CD8-positive, alpha-beta memory T cell (primary cell): Measurements from ENCODE around the gene SSH2. TPM values are rescaled to one million over a fixed set of nuclear protein-coding genes. Genes with fewer than 3 reads are reported as not detected.

Source experiments
- CTCF ChIA-PET: fragments of 350-600 bp; sonication (Branson Sonifier 250); formaldehyde crosslinking; loops from one replicate; lab custom pipeline; 2021; ENCODE audit warnings: antibody characterized with exemption; lab: Charles Lee
- POLR2A ChIA-PET: fragments of 350-600 bp; sonication (Branson Sonifier 250); formaldehyde crosslinking; loops from one replicate; lab custom pipeline; 2021; ENCODE audit warnings: antibody characterized with exemption; lab: Charles Lee
- DNase-seq, 5 donors: peaks; one replicate each; pipeline versions ENCODE4 v3.0.0 to v3.0.0-alpha.2; 2020 to 2022; ENCODE audit warnings: mixed read lengths in 1 of 5
- H3K27ac ChIP-seq: one replicate; pipeline ENCODE4 v1.7.0; 2013; ENCODE audit warnings: low read depth, mild to moderate bottlenecking, low read length, moderate library complexity
- H3K27me3 ChIP-seq: 2 replicates; pipeline ENCODE4 v1.7.0; 2013; ENCODE audit warnings: low read length, mild to moderate bottlenecking; ENCODE audit not compliant: insufficient read depth, poor library complexity, severe bottlenecking
- H3K36me3 ChIP-seq: 2 replicates; pipeline ENCODE4 v1.7.0; 2013; ENCODE audit warnings: mild to moderate bottlenecking, low read length, moderate library complexity; ENCODE audit not compliant: insufficient read depth
- H3K4me1 ChIP-seq: 2 replicates; pipeline ENCODE4 v1.7.0; 2013; ENCODE audit warnings: mild to moderate bottlenecking, low read length, moderate library complexity; ENCODE audit not compliant: insufficient read depth
- H3K4me3 ChIP-seq: 2 replicates; pipeline ENCODE4 v1.7.0; 2013; ENCODE audit warnings: mild to moderate bottlenecking, low read length
- H3K9me3 ChIP-seq: 2 replicates; pipeline ENCODE4 v1.7.0; 2013; ENCODE audit warnings: mild to moderate bottlenecking, low read length
- H3K27ac Mint-ChIP-seq, 8 donors: one replicate each; pipeline ENCODE4 v1.8.0; 2020 to 2021; ENCODE audit warnings: mixed read lengths in 8 of 8, mild to moderate bottlenecking in 6 of 8, inconsistent platforms in 3 of 8, moderate library complexity in 3 of 8
- H3K27me3 Mint-ChIP-seq, 2 donors: one replicate each; pipeline ENCODE4 v1.8.0; 2020 to 2021; ENCODE audit warnings: mixed read lengths in 2 of 2, mild to moderate bottlenecking in 1 of 2, moderate library complexity in 1 of 2
- H3K36me3 Mint-ChIP-seq, 3 donors: one replicate each; pipeline ENCODE4 v1.8.0; 2020 to 2021; ENCODE audit warnings: mixed read lengths in 3 of 3, inconsistent platforms in 1 of 3, mild to moderate bottlenecking in 1 of 3
- H3K4me1 Mint-ChIP-seq, 3 donors: one replicate each; pipeline ENCODE4 v1.8.0; 2020 to 2021; ENCODE audit warnings: mixed read lengths in 3 of 3, inconsistent platforms in 1 of 3, mild to moderate bottlenecking in 1 of 3
- H3K4me3 Mint-ChIP-seq, 7 donors: one replicate each; pipeline ENCODE4 v1.8.0; 2020 to 2021; ENCODE audit warnings: mixed read lengths in 7 of 7, mild to moderate bottlenecking in 6 of 7, moderate library complexity in 4 of 7, inconsistent platforms in 2 of 7
- H3K9me3 Mint-ChIP-seq, 5 donors: one replicate each; pipeline ENCODE4 v1.8.0; 2020 to 2022; ENCODE audit warnings: mixed read lengths in 5 of 5, mild to moderate bottlenecking in 3 of 5, moderate library complexity in 2 of 5, inconsistent platforms in 1 of 5
- polyA plus RNA-seq: library from polyadenylated mRNA; unstranded; fragments of 300-500 nt; fragmentation: Illumina TruSeq; gene quantifications from one replicate; pipeline ENCODE4 v1.2.3, GENCODE V29; 2021
- total RNA-seq, 2 experiments: library from RNA; stranded (reverse); gene quantifications; one replicate each; pipeline ENCODE4 v1.2.3, GENCODE V29; 2021

Gene SSH2
- total and polyA plus RNA-seq, 3 experiments from 2014 or later: 28.1 to 35.9 (median 32.1) TPM

- CTCF ChIA-PET: interaction anchor here (1.0 to 5.0 kb wide), 13 partner anchors 11 to 208 kb away, joined by 3 to 26 read pairs (median 3); no protein-coding TSS in a partner anchor
Measured at GRCh38 chr17:29723278-29724047, 206.6 kb downstream of the SSH2 start.

DNA sequence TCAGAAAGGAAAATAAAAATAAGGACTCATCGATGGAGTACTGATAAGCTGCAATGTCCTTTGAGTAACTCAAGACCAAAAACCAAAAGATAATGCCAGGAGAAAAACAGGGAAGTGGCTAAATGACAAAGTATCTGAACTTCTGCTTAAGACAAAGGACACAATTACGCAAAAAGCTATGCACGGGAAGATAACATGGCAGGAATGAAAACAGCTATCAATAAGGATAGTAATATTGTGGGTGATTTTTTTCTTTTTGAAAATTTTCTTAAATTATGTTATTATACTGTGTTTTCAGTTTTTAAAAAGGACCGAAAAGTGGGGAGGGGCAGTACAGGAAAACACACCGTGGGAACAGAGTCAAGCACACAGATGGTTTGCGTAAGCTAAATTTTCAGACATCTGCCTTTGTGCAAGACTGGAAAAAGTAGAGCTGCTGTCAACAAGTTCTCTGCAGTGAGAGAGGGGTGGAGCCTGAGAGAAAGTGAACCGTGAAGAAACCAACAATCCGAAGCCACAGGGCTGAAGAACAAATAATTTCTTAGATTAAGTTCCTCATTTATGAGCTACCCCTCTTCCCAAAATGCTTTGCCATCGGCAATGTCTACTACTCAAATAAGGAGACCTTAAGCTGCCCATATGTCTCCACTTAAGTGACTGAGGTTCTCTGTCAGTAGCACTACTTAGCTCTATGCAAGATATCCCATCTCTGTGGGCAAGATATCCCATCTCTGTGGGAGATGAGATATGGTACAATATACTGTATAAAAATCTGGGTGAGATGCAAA, 207.4 kb downstream of the SSH2 start:
- peak overlapping the region; percentile 49 for H3K27ac ChIP-seq
- Mint-ChIP-seq H3K4me1 (peaks cover 76 to 92% (median 91%) of the 10 kb centered on the region in 3 donors), H3K36me3 (peaks cover 0 to 22% (median 7%) of the 10 kb centered on the region in 3 donors), H3K27ac (peak overlapping the region; percentile 72 to 96 (median 88)), H3K4me3 (peak overlapping the region; percentile 53 to 79 (median 70)), H3K9me3 (no peaks in the 10 kb centered on the region), H3K27me3 (no peaks in the 10 kb centered on the region)
- ChIA-PET CTCF (interaction anchor here (1.1 to 5.0 kb wide), 11 partner anchors 12 to 209 kb away, joined by 3 to 26 read pairs (median 4); no protein-coding TSS in a partner anchor), POLR2A (interaction anchor here (0.7 to 2.3 kb wide), 6 partner anchors 9 to 429 kb away, joined by 3 to 14 read pairs (median 4); partner anchors contain the start of gene NUFIP2)
- DNase-seq: peak; percentile 5 to 68 (median 53)
- no peaks in the 10 kb centered on the region for H3K9me3 ChIP-seq
- H3K4me1 ChIP-seq: peaks cover 77% of the 10 kb centered on the region
- H3K36me3 ChIP-seq: no peaks in the 10 kb centered on the region
- H3K4me3 ChIP-seq: peak overlapping the region; percentile 32
- H3K27me3 ChIP-seq: no peaks in the 10 kb centered on the region

More at GRCh38 chr17:29723278-29724047, 206.6 kb downstream of the SSH2 start:
- Mint-ChIP-seq H3K27ac (peak overlapping the region; percentile 77 to 96 (median 89)), H3K4me3 (peak overlapping the region; percentile 24 to 79 (median 70)), H3K4me1 (peaks cover 75 to 93% (median 91%) of the 10 kb centered on the region in 3 donors), H3K9me3 (no peaks in the 10 kb centered on the region), H3K27me3 (no peaks in the 10 kb centered on the region), H3K36me3 (peaks cover 0 to 19% (median 7%) of the 10 kb centered on the region in 3 donors)
- Histone ChIP-seq H3K4me1 (peaks cover 79% of the 10 kb centered on the region), H3K27me3 (no peaks in the 10 kb centered on the region), H3K9me3 (no peaks in the 10 kb centered on the region), H3K27ac (peak overlapping the region; percentile 49), H3K4me3 (peak overlapping the region; percentile 46), H3K36me3 (no peaks in the 10 kb centered on the region)
- DNase-seq: peak in 3 of 5 donors; percentile 42 to 54 (median 46)
- POLR2A ChIA-PET: interaction anchor here (0.7 to 2.3 kb wide), 6 partner anchors 10 to 430 kb away, joined by 3 to 14 read pairs (median 6); partner anchors contain the start of gene NUFIP2

DNA sequence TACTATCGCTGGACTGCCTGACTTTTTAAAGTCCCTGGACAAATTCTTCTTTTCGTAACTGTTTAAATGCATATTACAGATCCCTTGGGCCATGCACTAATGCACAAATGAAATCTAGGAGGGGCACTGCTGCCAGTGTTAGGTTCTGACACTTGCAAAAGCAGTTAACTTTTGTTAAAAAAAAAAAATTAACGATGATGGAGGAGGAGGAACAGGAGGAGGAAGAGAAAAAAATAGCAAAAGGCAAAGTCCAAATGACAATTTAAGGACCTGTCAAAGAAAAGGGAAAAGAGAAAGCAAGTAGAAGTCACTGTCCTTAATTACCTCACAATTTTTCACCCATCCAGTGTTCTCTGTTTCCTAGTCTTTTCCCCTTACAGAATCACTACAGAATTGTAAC, 209.5 kb downstream of the SSH2 start:
- Mint-ChIP-seq H3K4me3 (no peak overlapping the region), H3K27ac (peak overlapping the region; percentile 13 to 94 (median 62)), H3K9me3 (no peaks in the 10 kb centered on the region), H3K4me1 (peaks cover 72 to 91% (median 90%) of the 10 kb centered on the region in 3 donors), H3K36me3 (peaks cover 0 to 32% (median 9%) of the 10 kb centered on the region in 3 donors), H3K27me3 (no peaks in the 10 kb centered on the region)
- Histone ChIP-seq H3K4me3 (no peak overlapping the region), H3K4me1 (peaks cover 63% of the 10 kb centered on the region), H3K27ac (no peak overlapping the region), H3K9me3 (no peaks in the 10 kb centered on the region), H3K36me3 (no peaks in the 10 kb centered on the region), H3K27me3 (no peaks in the 10 kb centered on the region)
- ChIA-PET CTCF (interaction anchor here (5.0 kb wide), 1 partner anchor 14 kb away, joined by 26 read pairs; no protein-coding TSS in a partner anchor), POLR2A (no interaction called here)
- no peak for DNase-seq

- POLR2A ChIA-PET: no interaction called here
- CTCF ChIA-PET: no interaction called here
- H3K27me3 ChIP-seq: no peaks in the 10 kb centered on the region
- no peak overlapping the region for H3K4me3 ChIP-seq
- H3K36me3 ChIP-seq: no peaks in the 10 kb centered on the region
- peaks cover 58% of the 10 kb centered on the region for H3K4me1 ChIP-seq
- no peak overlapping the region for H3K27ac ChIP-seq
- Mint-ChIP-seq H3K36me3 (peaks cover 0 to 34% (median 6%) of the 10 kb centered on the region in 3 donors), H3K9me3 (no peaks in the 10 kb centered on the region), H3K27me3 (no peaks in the 10 kb centered on the region), H3K4me3 (no peak overlapping the region), H3K4me1 (peaks cover 75 to 94% (median 89%) of the 10 kb centered on the region in 3 donors), H3K27ac (peak overlapping the region in 3 of 8 donors; percentile 26 to 51 (median 47))
- no peak for DNase-seq
- no peaks in the 10 kb centered on the region for H3K9me3 ChIP-seq
Measured at GRCh38 chr17:29719469-29719868, 210.6 kb downstream of the SSH2 start.

GRCh38 chr17:29718446-29719039, 211.5 kb downstream of the SSH2 start:
- H3K27ac Mint-ChIP-seq: peak overlapping the region in 3 of 8 donors; percentile 52 to 90 (median 63)
- peaks cover 0 to 36% (median 9%) of the 10 kb centered on the region in 3 donors for H3K36me3 Mint-ChIP-seq
- ChIA-PET CTCF (no interaction called here), POLR2A (no interaction called here)
- H3K9me3 Mint-ChIP-seq: no peaks in the 10 kb centered on the region
- H3K27me3 Mint-ChIP-seq: no peaks in the 10 kb centered on the region
- H3K4me3 ChIP-seq: no peak overlapping the region
- H3K4me1 ChIP-seq: peaks cover 58% of the 10 kb centered on the region
- peak overlapping the region in 1 of 7 donors; percentile 23 for H3K4me3 Mint-ChIP-seq
- H3K9me3 ChIP-seq: no peaks in the 10 kb centered on the region
- no peaks in the 10 kb centered on the region for H3K36me3 ChIP-seq
- H3K27ac ChIP-seq: no peak overlapping the region
- no peak for DNase-seq
- H3K4me1 Mint-ChIP-seq: peaks cover 77 to 96% (median 92%) of the 10 kb centered on the region in 3 donors
- no peaks in the 10 kb centered on the region for H3K27me3 ChIP-seq

- no peak for DNase-seq
- Mint-ChIP-seq H3K36me3 (peaks cover 0 to 38% (median 9%) of the 10 kb centered on the region in 3 donors), H3K27ac (peak overlapping the region in 3 of 8 donors; percentile 35 to 90 (median 64)), H3K4me3 (no peak overlapping the region), H3K4me1 (peaks cover 75 to 94% (median 90%) of the 10 kb centered on the region in 3 donors), H3K27me3 (no peaks in the 10 kb centered on the region), H3K9me3 (no peaks in the 10 kb centered on the region)
- H3K36me3 ChIP-seq: no peaks in the 10 kb centered on the region
- CTCF ChIA-PET: no interaction called here
- no peak overlapping the region for H3K4me3 ChIP-seq
- H3K27me3 ChIP-seq: no peaks in the 10 kb centered on the region
- H3K27ac ChIP-seq: no peak overlapping the region
- POLR2A ChIA-PET: no interaction called here
- H3K4me1 ChIP-seq: peaks cover 55% of the 10 kb centered on the region
- H3K9me3 ChIP-seq: no peaks in the 10 kb centered on the region
Measured at GRCh38 chr17:29717817-29718216, 212.2 kb downstream of the SSH2 start.

DNA sequence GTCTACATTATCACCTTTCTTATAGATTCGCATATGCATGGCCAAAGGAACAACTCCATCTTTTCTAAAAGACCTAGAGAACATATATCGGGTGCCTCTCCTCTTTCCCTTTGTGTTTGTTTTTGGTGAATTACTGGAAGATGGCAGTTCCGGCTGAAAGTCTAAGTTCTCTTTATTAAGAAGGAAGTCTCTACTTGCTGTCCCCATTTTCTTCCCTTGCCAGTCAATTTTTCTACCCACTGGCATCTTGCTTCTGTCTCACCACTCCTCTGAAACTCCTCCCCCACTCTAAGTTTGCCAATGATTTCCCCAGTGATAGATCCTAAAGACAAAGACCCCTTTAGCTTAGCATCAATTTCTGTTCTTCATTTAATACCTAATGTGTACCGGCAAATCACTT, 213.5 kb downstream of the SSH2 start:
- Histone ChIP-seq H3K27ac (no peak overlapping the region), H3K27me3 (no peaks in the 10 kb centered on the region), H3K4me3 (no peak overlapping the region), H3K4me1 (peaks cover 43% of the 10 kb centered on the region), H3K9me3 (no peaks in the 10 kb centered on the region), H3K36me3 (no peaks in the 10 kb centered on the region)
- DNase-seq: no peak
- H3K27ac Mint-ChIP-seq: peak overlapping the region in 7 of 8 donors; percentile 40 to 90 (median 51)
- ChIA-PET POLR2A (no interaction called here), CTCF (no interaction called here)
- H3K27me3 Mint-ChIP-seq: peaks cover 0 to 1% of the 10 kb centered on the region in 2 donors
- no peaks in the 10 kb centered on the region for H3K9me3 Mint-ChIP-seq
- H3K4me3 Mint-ChIP-seq: no peak overlapping the region
- H3K4me1 Mint-ChIP-seq: peaks cover 69 to 94% (median 86%) of the 10 kb centered on the region in 3 donors
- peaks cover 0 to 44% (median 8%) of the 10 kb centered on the region in 3 donors for H3K36me3 Mint-ChIP-seq
